HepG2 (cell line): Measurements from ENCODE around the gene WDR54.

ENCODE experiments used
- MAX ChIP-seq: IDR thresholded peaks from 2 replicates; pipeline ENCODE4 v1.6.1; 2012; ENCODE audit warnings: inconsistent platforms
- YY1 ChIP-seq: IDR thresholded peaks from 2 replicates; pipeline ENCODE4 v1.6.1; 2011; ENCODE audit warnings: low read length, low read depth, moderate library complexity, mild to moderate bottlenecking; ENCODE audit not compliant: insufficient read depth, insufficient replicate concordance

DNA sequence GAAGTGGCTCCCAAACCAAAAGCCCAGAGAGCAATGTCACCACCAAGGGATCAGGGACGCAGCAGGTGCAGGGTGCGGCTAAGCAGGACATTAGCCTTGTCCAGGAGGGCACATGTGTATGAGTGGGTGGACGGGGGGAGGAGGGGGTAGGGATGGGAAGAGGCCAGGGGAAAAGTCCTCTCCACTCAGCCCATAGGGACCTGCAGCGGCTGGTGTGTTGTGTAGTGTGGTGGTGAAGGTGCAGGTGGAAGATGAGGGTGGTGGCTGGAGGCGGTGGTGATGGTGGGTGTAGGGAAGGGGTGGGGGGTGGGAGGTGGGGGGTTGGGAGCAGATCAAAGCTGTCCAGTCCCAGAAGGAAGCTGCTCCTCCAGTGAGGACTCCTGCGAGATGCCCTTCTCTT lies 3.8 kb upstream of the WDR54 start:
- TF ChIP-seq MAX (no peak), YY1 (no peak)
